Measurements from ENCODE around the gene C11orf91.
"Not testable (repeated sequence)": the region's sequence is repeated elsewhere in the genome, so short reads cannot be mapped to it uniquely, and the experiment has no call there.

The C11orf91 gene

GRCh38 chr11:33695051-33695566, 5.5 kb downstream of the C11orf91 start:
- DNase-seq: no peak

DNA sequence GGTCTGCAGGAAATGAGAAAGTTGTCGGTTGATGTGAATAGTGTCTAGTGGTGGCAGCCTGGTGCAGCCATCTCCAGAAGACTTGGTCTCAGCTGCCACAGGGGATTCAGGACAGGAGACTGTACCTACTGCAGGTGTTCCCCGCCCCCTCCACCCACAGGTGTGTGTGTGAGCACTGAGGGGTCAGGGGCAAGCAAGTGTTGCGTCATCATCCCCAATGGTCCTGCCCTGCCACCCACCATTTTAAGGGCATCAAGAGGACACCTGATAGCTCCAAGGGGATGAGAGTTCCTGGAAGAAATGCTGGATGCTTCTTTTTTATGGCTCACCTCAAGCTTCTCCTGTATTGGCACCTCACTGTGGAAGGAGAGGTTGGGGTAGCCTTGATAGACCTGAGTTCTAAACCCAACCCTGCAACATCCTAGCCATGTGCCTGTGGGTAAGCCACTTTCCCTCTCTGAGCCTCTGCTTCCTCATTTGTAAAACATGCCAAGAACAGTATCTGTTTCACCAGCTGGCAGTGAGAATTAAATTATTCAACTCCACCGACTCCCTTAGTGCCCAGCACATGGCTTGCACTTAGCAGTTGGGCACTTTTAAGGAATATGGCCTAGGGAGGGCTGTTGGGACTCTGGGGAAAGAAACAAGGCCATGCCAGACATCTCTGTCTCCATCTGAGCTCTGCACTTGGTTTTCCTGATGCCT, 6.1 kb downstream of the C11orf91 start:
- no peak for DNase-seq

- no peak for DNase-seq
Measured at GRCh38 chr11:33692541-33692940, 8.1 kb downstream of the C11orf91 start.

GRCh38 chr11:33692013-33692504, 8.6 kb downstream of the C11orf91 start:
- peak; percentile 32 for DNase-seq

GRCh38 chr11:33691066-33691864, 9.4 kb downstream of the C11orf91 start:
- no peak for DNase-seq

- DNase-seq: no peak
Measured at GRCh38 chr11:33690290-33691065, 10.1 kb downstream of the C11orf91 start.

- DNase-seq: no peak
Measured at GRCh38 chr11:33689501-33689900, 11.1 kb downstream of the C11orf91 start.

DNA sequence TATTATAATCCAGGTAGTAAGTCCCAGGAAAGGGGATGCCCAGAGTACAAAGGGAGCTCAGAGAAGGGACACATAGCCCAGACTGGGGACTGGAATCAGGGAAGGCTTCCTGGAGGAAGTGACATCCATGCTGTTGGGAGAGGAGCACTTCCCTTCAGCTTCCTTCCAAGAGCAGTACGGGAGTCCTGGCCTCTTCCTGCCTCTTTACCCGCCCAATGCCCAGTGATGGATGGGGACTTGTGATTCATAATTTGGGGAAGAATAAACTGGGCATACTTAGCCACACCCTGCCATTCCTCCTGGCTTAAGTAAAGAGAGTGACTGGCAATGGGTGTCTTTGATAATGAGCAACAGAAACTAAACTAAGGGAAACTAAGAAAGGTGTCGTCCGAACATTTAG, 11.5 kb downstream of the C11orf91 start:
- DNase-seq: no peak

DNA sequence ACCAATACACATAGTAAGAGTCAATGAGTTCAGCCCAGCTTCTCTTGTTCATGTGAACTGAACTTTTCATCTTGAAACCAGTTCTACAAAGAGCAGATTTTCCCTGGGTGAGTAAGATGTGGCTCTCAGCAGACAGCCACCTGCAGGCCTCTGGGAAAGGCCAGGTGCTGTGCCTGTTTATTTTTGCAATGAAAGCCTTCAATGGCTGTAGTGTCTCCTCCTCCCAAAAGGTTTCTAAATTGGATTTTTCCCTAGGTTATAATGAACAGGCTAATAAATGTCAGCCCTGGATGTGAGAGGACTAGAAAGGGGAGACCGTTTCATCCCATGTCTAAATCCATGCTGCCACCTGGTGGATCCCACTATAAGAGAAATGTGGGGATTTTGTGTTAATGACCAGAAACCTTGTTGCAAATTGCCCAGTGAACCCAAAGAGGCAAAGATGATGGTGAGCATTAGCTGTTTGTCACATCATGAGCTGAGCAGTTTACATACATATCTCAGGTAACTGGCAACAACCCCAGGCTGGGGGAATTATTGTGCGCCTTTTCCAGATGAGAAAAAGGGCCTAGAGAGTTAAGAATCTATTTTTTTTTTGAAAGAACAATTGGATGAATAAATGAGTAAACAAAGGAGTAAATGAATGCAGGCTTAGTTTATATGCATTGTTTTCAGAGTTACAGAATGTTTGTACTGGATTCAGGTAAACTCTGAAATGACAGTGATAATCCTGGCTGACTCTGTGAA, 12.7 kb downstream of the C11orf91 start:
- peak; percentile 19 for DNase-seq

DNA sequence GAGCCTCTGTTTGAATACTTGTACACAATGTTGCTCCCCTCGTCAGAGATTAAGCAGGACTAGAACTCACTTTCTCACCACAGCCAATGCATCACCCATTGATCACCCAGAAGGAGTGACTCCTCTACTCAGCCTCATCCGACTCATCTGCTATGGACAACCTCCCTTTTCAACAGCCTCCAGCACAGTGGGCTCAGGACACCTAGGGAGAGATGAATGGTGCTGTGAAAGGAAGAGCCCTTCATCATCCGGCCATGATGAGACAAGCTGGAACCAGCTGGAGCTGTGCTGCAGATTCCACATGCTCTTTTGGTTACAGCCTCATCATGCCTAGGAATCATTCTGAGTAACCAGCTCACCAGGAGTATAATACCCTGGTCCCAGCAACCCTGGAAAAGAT, 15.5 kb downstream of the C11orf91 start:
- no peak for DNase-seq

GRCh38 chr11:33684003-33684706, 16.5 kb downstream of the C11orf91 start:
- DNase-seq: no peak

DNA sequence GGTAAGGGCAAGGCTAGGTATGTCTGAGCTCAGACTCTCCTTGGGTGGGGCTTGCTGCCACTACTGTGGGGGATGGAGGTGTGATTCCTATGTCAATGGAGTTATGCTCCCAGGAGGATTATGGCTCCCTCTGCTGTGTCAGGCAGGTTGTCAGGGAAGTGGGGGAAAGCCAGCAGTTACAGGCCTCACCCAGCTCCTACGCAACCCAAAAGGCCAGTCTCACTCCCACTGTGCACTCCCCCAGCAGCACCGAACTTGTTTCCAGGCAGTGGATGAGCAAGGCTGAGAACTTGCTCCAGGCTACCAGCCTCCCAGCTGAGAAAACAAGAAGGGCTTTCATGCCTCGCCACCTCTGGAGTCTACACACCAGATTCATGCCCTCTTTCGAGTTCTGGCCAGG, 18.2 kb downstream of the C11orf91 start:
- DNase-seq: no peak

GRCh38 chr11:33682019-33682418, 18.6 kb downstream of the C11orf91 start:
- no peak for DNase-seq

- not testable (repeated sequence) for DNase-seq
Measured at GRCh38 chr11:33678616-33679015, 22.0 kb downstream of the C11orf91 start.

DNA sequence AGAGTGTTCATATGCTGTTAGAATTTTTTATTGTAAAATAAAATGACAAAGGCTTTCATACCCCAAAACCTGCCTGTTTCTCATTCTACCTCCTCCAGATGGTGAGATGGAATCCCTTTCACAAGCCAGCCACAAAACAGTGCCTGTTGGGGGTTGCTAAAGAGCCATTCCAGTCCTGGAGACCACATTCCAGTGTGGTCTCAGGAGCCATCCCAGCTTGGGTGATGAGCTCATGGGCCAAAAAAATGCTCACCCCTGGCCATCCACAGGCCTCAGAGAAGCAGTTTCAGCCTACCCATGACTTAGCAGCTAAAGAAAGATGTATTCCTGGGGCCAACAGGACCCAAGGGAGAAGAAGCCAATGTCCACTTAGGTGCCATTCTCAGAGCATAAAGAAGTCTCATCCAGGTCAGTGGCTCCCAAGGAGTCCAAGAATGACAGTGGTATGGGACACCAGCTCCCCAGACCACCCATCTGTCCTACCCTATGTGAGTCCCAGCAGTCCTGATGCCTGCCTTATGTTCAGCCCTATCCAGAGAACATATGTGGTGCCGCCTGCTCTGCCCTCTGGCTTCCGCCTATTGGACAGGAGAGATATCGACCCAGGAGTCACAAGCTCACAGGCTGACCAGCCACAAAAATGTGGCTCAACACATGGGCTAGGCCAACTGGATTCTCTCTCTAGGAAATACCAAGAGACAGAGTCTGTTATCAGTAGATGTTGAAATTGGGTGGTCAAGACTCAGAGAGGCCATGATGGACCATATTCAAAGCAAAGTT, 26.4 kb downstream of the C11orf91 start:
- no peak for DNase-seq

DNA sequence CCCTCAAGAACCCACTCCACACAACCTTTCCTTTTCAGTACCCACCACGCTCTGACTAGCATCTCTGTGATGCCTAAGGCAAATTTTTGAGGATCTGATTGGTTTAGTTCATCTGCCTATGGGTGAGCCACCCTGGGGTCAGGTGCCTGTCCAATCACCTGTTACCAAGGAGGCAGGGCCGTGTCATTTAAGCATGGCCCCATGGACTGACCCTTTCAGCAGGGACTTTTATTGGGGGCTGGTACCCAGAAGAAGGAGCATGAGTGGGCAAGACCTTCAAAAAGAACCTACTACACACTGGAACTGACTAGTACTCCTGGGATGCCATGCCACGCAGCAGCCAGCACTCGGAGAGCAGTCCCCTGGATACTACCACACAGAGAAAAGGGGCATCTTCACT, 28.4 kb downstream of the C11orf91 start:
- DNase-seq: no peak

- no peak for DNase-seq
Measured at GRCh38 chr11:33670250-33671011, 30.2 kb downstream of the C11orf91 start.

GRCh38 chr11:33669598-33670249, 30.9 kb downstream of the C11orf91 start:
- no peak for DNase-seq

DNA sequence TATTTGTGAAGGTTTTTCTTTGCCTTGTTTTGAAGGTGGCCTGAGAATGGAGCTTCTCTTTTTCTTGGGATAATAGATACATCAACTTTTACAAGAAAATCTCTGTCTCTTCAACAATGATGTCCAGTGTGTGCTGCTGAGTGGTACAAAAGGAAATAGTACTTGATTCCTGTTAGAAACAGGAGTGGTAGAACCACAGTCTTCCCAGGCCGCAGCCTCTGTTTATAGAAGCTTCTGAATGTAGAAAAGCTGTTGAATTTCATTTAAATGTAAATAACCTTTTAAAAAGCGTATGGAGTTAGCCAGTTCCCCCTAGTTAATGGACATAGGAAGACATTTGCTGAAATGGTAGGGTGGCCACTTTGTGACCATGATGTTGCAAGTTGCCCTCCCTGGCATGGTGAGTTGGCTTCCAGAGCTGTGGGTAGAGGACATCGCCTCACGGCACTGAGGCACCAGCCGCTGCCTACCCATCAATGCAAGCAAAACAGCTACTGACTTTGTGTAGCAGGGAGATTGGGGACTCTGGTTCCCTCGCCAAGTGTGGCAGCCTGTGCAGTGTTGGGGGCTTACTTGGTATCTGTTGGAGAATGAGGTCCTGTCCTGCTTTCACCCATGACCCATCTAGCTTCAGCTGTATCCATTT, 31.6 kb downstream of the C11orf91 start:
- DNase-seq: no peak
